SK-MEL-5 (cell line): Measurements from ENCODE around the gene NFIB. TPM values are rescaled to one million over a fixed set of nuclear protein-coding genes. Genes with fewer than 3 reads are reported as not detected.
A peak's percentile ranks its signal among the peaks of the same experiment; 100 is the strongest.

ENCODE experiments used
- DNase-seq: peaks from one replicate; pipeline ENCODE4 v3.0.0-alpha.2; 2016; ENCODE audit warnings: low read depth, low spot score
- in situ Hi-C: cut with HindIII; loops from 2 replicates; pipeline ENCODE4 v1.10.0; 2016; ENCODE audit warnings: low sequenced_read_pairs, high pct_unique_total_duplicates, low pct_unique_long_range_greater_than_20kb
- total RNA-seq: library from RNA; depleted of rRNA; stranded (reverse); fragments of >200 nt; shearing (Covaris generic); gene quantifications from 2 replicates; pipeline ENCODE4 v1.2.3, GENCODE V29; 2014

NFIB gene
- total RNA-seq, 1 experiment from 2014 or later = 11.7 TPM

GRCh38 chr9:14243514-14244042 is 70.4 kb downstream of the NFIB start:
- no peak for DNase-seq
- in situ Hi-C loops = no loop called here

GRCh38 chr9:14242150-14242805 is 71.7 kb downstream of the NFIB start:
- in situ Hi-C loops = no loop called here

DNA sequence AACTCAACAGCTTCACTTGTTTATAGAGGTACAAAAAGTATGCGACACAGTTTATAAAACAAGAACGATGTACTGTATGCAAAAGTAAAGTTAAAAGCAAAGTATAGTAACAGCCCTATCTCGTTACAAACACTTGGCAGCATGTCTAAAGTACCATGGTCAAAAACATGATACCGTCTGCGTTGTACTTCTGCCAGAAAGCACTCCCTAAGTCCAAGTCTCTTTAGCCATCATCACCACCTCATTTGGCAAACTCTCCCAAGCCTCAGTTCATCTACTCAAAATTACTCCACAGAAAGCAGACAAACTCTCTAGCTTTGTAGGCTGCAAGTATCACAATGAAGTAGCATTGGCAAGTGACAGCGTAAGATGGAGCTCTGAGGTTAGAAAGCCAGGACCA is 73.4 kb downstream of the NFIB start:
- in situ Hi-C loops = no loop called here
- DNase-seq = no peak

More at GRCh38 chr9:14242150-14242805, 71.7 kb downstream of the NFIB start:
- DNase-seq = no peak

- peak; percentile 56 for DNase-seq
- in situ Hi-C loops = no loop called here
These were observed 75.4 kb downstream of the NFIB start for GRCh38 chr9:14238518-14238917.

DNA sequence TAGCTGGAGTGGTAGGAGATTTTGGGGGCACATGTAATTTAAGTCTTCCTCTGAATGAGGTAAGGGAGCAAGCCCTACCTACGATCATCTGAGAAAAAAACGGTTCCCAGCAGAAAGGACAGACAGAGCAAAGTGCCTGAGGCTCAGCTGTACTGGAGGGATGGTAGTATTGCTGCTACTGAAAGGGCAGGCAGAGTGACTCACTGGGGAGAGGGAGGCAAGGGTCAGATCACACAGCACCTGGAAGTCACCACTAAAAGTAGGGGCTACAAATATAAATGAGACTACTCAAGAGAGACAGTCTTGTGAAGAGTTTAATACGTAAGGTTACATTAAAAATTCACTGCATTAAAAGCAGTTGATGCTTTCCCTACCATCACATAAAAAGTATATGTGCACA is 75.9 kb downstream of the NFIB start:
- DNase-seq = peak; percentile 51
- in situ Hi-C loops = no loop called here

- DNase-seq = no peak
- in situ Hi-C loops = no loop called here
These were observed 77.3 kb downstream of the NFIB start for GRCh38 chr9:14236591-14236990.

DNA sequence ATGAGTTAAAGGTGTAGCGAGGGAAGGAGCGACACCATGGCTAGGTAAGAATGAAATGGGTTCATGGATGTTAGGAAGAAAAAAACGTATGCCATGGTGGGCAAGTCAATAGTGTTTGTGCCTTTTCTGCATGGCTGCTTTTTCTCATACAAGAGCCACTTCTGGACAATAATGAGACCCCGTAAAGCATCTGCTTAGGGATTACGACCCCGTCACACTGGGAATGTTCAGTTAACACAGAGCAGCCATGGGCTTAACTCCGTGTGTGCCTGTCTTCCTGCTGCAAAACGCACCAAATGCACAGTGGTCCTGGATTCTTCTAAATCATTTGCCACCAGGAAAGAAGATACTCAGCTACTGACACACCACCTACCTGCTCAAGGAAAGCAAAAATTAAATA is 81.8 kb downstream of the NFIB start:
- in situ Hi-C loops = no loop called here

GRCh38 chr9:14231196-14231990 is 82.5 kb downstream of the NFIB start:
- DNase-seq = no peak
- in situ Hi-C loops = no loop called here

More for the DNA sequence above, 81.8 kb downstream of the NFIB start:
- no peak for DNase-seq

DNA sequence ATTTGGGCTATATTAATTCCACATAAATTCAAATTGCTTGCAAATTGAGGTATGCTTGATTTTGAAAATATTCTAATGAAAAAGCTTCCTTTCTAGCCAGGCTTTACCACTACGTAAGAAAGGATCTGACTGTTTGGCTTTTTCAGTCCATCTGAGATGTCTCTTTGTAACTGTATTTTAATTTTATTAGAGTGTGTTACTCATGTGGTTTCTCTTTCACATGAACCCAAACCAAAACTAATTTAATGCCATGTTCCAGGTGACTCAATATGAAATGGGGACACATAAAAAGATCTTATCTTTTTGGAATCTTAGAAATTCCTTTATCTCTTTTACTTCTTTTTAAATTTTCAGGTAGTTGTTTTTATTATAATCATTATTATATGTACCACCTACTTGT is 85.3 kb downstream of the NFIB start:
- no peak for DNase-seq
- in situ Hi-C loops = no loop called here

DNA sequence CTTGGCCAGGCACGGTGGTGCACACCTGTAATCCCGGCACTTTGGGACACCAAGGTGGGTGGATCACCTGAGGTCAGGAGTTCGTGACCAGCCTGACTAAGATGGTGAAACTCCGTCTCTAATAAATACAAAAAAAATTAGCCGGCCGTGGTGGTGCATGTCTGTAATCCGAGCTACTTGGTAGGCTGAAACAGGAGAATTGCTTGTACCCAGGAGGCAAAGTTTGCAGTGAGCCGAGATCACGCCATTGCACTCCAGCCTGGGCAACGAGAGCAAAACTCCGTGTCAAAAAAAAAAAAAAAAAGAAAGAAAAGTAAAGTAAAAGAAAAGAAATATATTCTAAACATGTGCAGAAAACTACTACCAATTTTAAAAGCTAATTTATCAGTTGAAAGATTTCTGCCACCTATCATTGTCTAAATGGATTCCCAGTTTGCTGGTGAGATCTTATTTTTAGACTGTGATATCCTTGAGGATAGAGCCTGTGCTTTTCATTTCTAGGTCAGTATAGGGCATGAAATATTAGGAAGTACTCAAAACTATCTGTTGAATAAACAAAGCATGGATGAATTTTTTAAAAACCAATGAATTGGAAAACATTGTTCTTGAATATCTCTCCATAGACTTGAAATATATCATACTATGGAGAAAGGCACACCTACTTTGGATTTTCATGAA is 86.9 kb downstream of the NFIB start:
- DNase-seq = no peak
- in situ Hi-C loops = no loop called here

- in situ Hi-C loops = no loop called here
- no peak for DNase-seq
These were observed 90.9 kb downstream of the NFIB start for GRCh38 chr9:14223081-14223480.

- in situ Hi-C loops = no loop called here
- DNase-seq = no peak
These were observed 91.6 kb downstream of the NFIB start for GRCh38 chr9:14222149-14222835.

DNA sequence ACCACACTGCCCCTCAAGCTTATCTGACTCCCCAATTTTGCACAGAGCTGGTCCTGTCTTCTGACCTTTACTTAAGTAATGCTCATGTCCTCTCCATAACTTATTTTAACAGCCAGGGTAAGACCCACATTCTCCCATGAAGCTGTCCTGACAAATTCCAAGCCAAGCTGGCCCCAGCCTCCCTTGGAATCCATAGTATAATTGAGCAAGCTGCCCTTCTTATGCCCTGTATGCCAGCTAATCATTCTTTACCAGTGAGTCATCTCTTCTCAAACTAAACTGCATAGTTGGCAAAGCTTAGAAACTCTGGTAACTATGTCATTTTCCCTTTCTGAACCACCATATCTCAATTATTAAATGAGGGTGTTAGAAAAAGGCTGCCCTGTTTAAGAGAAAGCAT is 92.4 kb downstream of the NFIB start:
- DNase-seq = peak; percentile 15

DNA sequence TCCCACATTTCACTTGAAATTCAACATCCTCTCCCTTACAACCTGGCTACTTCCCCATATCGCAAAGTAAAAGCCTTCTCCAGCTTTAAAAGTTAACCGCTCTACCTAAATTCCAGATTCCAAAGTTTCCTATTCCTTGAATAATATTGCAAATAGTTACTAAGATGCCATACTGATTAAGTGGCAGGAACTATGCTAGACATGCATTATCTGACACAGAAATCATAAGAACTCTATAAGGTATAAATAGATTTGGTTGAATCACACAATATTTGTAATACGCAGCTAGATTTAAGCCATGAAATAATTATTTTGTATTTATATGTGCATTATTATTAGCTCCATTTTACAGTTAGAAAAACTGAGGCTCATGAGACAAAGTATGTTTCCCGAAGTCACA is 92.8 kb downstream of the NFIB start:
- no peak for DNase-seq
- in situ Hi-C loops = no loop called here

More for the DNA sequence above, 92.4 kb downstream of the NFIB start:
- in situ Hi-C loops = no loop called here

DNA sequence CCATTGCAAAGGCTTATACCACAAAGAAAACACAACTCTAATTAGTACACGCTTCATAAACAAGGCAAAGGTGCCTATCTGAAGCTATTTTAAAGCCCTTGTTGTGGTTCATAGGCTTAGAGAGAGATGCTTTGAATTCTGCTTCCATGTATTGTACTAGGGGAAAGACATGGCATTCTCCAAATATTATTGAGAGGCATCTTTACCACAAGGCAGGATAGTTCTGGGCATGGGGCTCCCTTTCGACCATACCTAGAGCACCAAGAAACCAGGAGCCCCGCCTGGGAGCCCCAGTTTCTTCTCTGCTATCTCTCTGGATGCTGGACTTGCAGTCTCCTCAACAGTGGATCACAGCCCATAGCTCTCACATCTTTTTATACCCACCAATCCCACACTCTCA is 93.7 kb downstream of the NFIB start:
- in situ Hi-C loops = no loop called here
- no peak for DNase-seq

- in situ Hi-C loops = no loop called here
- no peak for DNase-seq
These were observed 94.1 kb downstream of the NFIB start for GRCh38 chr9:14219850-14220249.

GRCh38 chr9:14218253-14218652 is 95.7 kb downstream of the NFIB start:
- no peak for DNase-seq
- in situ Hi-C loops = no loop called here
